Islet of Langerhans (tissue), 1 donor: Measurements from ENCODE around the gene OR2C1.

ENCODE experiments used
- FAIRE-seq: peaks from one replicate; lab custom pipeline; 2011; peaks lifted over from hg19 to GRCh38; lab: Jason Lieb, UNC

The OR2C1 gene

GRCh38 chr16:3400779-3401688, 45.3 kb downstream of the OR2C1 start, which contains the start of the genes ZNF174 and ZSCAN32:
ZNF174 (plus strand) TSS chr16:3401215; CDS start chr16:3402005, 790 bp downstream.
ZSCAN32 (minus strand) TSS chr16:3401004; CDS start chr16:3397557, 3,447 bp downstream.
- no peak for FAIRE-seq

- FAIRE-seq, result no peak
These were observed 46.2 kb downstream of the OR2C1 start for GRCh38 chr16:3401719-3402397.
